Endodermal cell (in vitro differentiated cells): Measurements from ENCODE around the gene MFSD2A. TPM values are rescaled to one million over a fixed set of nuclear protein-coding genes. Genes with fewer than 3 reads are reported as not detected.

Experiments used
- DNase-seq: peaks from one replicate; pipeline ENCODE4 v3.0.0-alpha.2; 2017
- H3K27ac ChIP-seq: 2 replicates; pipeline ENCODE4 v1.5.1; 2013; ENCODE audit warnings: mild to moderate bottlenecking, low read depth, low read length, moderate library complexity
- H3K27me3 ChIP-seq: 2 replicates; pipeline ENCODE4 v1.6.1; 2013; ENCODE audit warnings: mild to moderate bottlenecking, low read length, moderate library complexity; ENCODE audit not compliant: insufficient read depth, control insufficient read depth, poor library complexity, severe bottlenecking
- H3K36me3 ChIP-seq: 2 replicates; pipeline ENCODE4 v1.7.0; 2013; ENCODE audit warnings: mild to moderate bottlenecking, low read length, moderate library complexity; ENCODE audit not compliant: control insufficient read depth, insufficient read depth
- H3K4me1 ChIP-seq: one replicate; pipeline ENCODE4 v1.7.0; 2013; ENCODE audit warnings: low read length; ENCODE audit not compliant: control insufficient read depth, insufficient read depth
- H3K4me3 ChIP-seq: 2 replicates; pipeline ENCODE4 v1.5.1; 2013; ENCODE audit warnings: mild to moderate bottlenecking, low read length, moderate library complexity
- H3K9ac ChIP-seq: 2 replicates; pipeline ENCODE4 v1.6.1; 2013; ENCODE audit warnings: mild to moderate bottlenecking, low read length, moderate library complexity; ENCODE audit not compliant: poor library complexity, severe bottlenecking; ENCODE audit errors: extremely low read depth
- H3K9me3 ChIP-seq: 2 replicates; pipeline ENCODE4 v1.6.1; 2013; ENCODE audit warnings: mild to moderate bottlenecking, low read length, moderate library complexity; ENCODE audit not compliant: control insufficient read depth
- H3K27ac Mint-ChIP-seq: 2 replicates; pipeline ENCODE4 v1.8.0; 2020; ENCODE audit warnings: mixed read lengths
- H3K27me3 Mint-ChIP-seq: 2 replicates; pipeline ENCODE4 v1.8.0; 2021; ENCODE audit warnings: mild to moderate bottlenecking, mixed read lengths; ENCODE audit not compliant: insufficient read depth
- H3K36me3 Mint-ChIP-seq: 2 replicates; pipeline ENCODE4 v1.8.0; 2020; ENCODE audit warnings: low read depth, mixed read lengths
- H3K4me1 Mint-ChIP-seq: 2 replicates; pipeline ENCODE4 v1.8.0; 2020; ENCODE audit warnings: mixed read lengths
- H3K4me3 Mint-ChIP-seq: 2 replicates; pipeline ENCODE4 v1.8.0; 2020; ENCODE audit warnings: mild to moderate bottlenecking, moderate library complexity, mixed read lengths
- H3K9me3 Mint-ChIP-seq: 2 replicates; pipeline ENCODE4 v1.8.0; 2020; ENCODE audit warnings: mild to moderate bottlenecking, mixed read lengths
- CTCF ChIP-seq: fragments of 200-600 bp; sonication (generic); conservative IDR thresholded peaks from 2 replicates; pipeline ENCODE4 v1.5.0; 2021; ENCODE audit warnings: antibody characterized with exemption, mild to moderate bottlenecking
- WGBS, 2 experiments: methylation state at CpG; one replicate each; pipeline versions ENCODE4 v1.1.5 to v1.1.7; 2013; ENCODE audit warnings: missing lambda C conversion rate in 2 of 2, mixed read lengths in 1 of 2; ENCODE audit not compliant: insufficient coverage in 1 of 2, insufficient read length in 1 of 2; 5-methylcytosine and 5-hydroxymethylcytosine counted together
- total RNA-seq, 2 donors: library from RNA; stranded (reverse); fragmentation: NEBNext Ultra II Directional in 1 of 2; extraction: Animal tissue kit (Norgen Biotek cat#: 25700) in 1 of 2; gene quantifications; 2 replicates in 1 of 2; 3 replicates in 1 of 2; pipeline ENCODE4 v1.2.1, GENCODE V29; 2021

The MFSD2A gene
- total RNA-seq, 2 donors from 2014 or later: 6.3 to 8.5 TPM

- Histone ChIP-seq H3K27ac (no peak overlapping the region), H3K27me3 (peaks cover 21% of the 10 kb centered on the region), H3K36me3 (no peaks in the 10 kb centered on the region), H3K9me3 (peaks cover 3% of the 10 kb centered on the region), H3K9ac (peak overlapping the region; percentile 41), H3K4me1 (no peaks in the 10 kb centered on the region), H3K4me3 (peak overlapping the region; percentile 82)
- Mint-ChIP-seq H3K4me3 (peak overlapping the region; percentile 72), H3K4me1 (peaks cover 12% of the 10 kb centered on the region), H3K27me3 (peaks cover 38% of the 10 kb centered on the region), H3K9me3 (no peaks in the 10 kb centered on the region), H3K27ac (no peak overlapping the region), H3K36me3 (peaks cover 8% of the 10 kb centered on the region)
- DNase-seq: peak; percentile 64
- 16 to 25% methylated on average over 22 to 36 of the region's 36 CpGs for whole genome bisulfite sequencing, 2 experiments
- TF ChIP-seq CTCF: no peak
Observed at GRCh38 chr1:39955547-39956539, 898 bp downstream of the MFSD2A start.

- no peak overlapping the region for H3K4me3 Mint-ChIP-seq
- 94 to 100% methylated on average over 3 of the region's 3 CpGs for WGBS, 2 experiments
Observed at GRCh38 chr1:39957299-39958015, 2.5 kb downstream of the MFSD2A start.

More at GRCh38 chr1:39957299-39958015, 2.5 kb downstream of the MFSD2A start:
- no peak overlapping the region for H3K27ac ChIP-seq
- DNase-seq: no peak
- H3K9ac ChIP-seq: no peak overlapping the region
- H3K27me3 Mint-ChIP-seq: peaks cover 33% of the 10 kb centered on the region
- no peak overlapping the region for H3K27ac Mint-ChIP-seq
- no peak overlapping the region for H3K4me3 ChIP-seq
- peaks cover 12% of the 10 kb centered on the region for H3K4me1 Mint-ChIP-seq
- H3K36me3 Mint-ChIP-seq: peaks cover 13% of the 10 kb centered on the region
- peaks cover 21% of the 10 kb centered on the region for H3K27me3 ChIP-seq
- no peaks in the 10 kb centered on the region for H3K36me3 ChIP-seq
- no peaks in the 10 kb centered on the region for H3K4me1 ChIP-seq
- TF ChIP-seq CTCF: no peak
- no peaks in the 10 kb centered on the region for H3K9me3 ChIP-seq
- H3K9me3 Mint-ChIP-seq: no peaks in the 10 kb centered on the region
